H1 (cell line): ENCODE measurements around the gene CXCR5. TPM values are rescaled to one million over a fixed set of nuclear protein-coding genes. Genes with fewer than 3 reads are reported as not detected.

Source experiments
- CHD7 ChIP-seq: fragments of 300-600 bp; sonication (generic); IDR thresholded peaks from 2 replicates; pipeline ENCODE4 v1.7.1; 2012; ENCODE audit warnings: low read length, moderate library complexity, mild to moderate bottlenecking, inconsistent platforms; ENCODE audit not compliant: insufficient replicate concordance
- RNF2 ChIP-seq: fragments of 200-900, 300-1000 bp; sonication (generic); IDR thresholded peaks from 2 replicates; pipeline ENCODE4 v1.7.1; 2016; ENCODE audit warnings: borderline replicate concordance, low read depth, mild to moderate bottlenecking, antibody characterized with exemption, low read length; ENCODE audit not compliant: poor library complexity, severe bottlenecking; ENCODE audit errors: missing control alignments
- polyA plus RNA-seq, 7 experiments: library from polyadenylated mRNA; depleted of rRNA in 3 of 7; stranded (reverse) in 5 of 7; unstranded in 2 of 7; fragments of >200 nt in 5 of 7; fragments of 200-250 nt in 2 of 7; gene quantifications; 1 replicate in 5 of 7; 2 replicates in 1 of 7; 4 replicates in 1 of 7; pipeline versions ENCODE4 v1.2.1 to v1.2.3, GENCODE V29; 2011 to 2013; ENCODE audit warnings: missing spikeins in 2 of 7, mixed read lengths in 2 of 7
- total RNA-seq: library from RNA; stranded (reverse); fragmentation: NEBNext Ultra II Directional; extraction: Animal tissue kit (Norgen Biotek cat#: 25700); gene quantifications from 2 replicates; pipeline ENCODE4 v1.2.1, GENCODE V29; 2021

Gene CXCR5
- total and polyA plus RNA-seq, 2 of the 8 experiments (the other 6 are each of a cell fraction or from before 2014, with no cell fraction given), result not detected

- TF ChIP-seq CHD7, result no peak
- TF ChIP-seq RNF2, result no peak
Measured at GRCh38 chr11:118842369-118842768, 41.3 kb upstream of the CXCR5 start (continued).
